ENCODE results near the gene LRP4.

- TF ChIP-seq CTCF (IDR thresholded peaks at IDR 0.05) (no peak), POLR2A (IDR thresholded peaks at IDR 0.05; ENCODE audit: low read depth) (no peak), EP300 (IDR thresholded peaks at IDR 0.05) (no peak)
Measured at GRCh38 chr11:46912526-46913150, 5.7 kb downstream of the LRP4 start.
